H7 (cell line): Measurements from ENCODE around the gene FOSL2. TPM values are rescaled to one million over a fixed set of nuclear protein-coding genes. Genes with fewer than 3 reads are reported as not detected.

Experiments used
- DNase-seq: peaks from one replicate; pipeline ENCODE4 v3.0.0; 2012
- H3K27me3 ChIP-seq: 2 replicates; pipeline ENCODE4 v1.6.0; 2011; ENCODE audit warnings: mild to moderate bottlenecking, low read length; ENCODE audit not compliant: control insufficient read depth, insufficient read depth
- H3K36me3 ChIP-seq: replicated peaks from 2 replicates; pipeline ENCODE4 v1.5.1; 2011; ENCODE audit warnings: low read length; ENCODE audit not compliant: control insufficient read depth, insufficient read depth
- H3K4me3 ChIP-seq: 2 replicates; pipeline ENCODE4 v1.5.1; 2011; ENCODE audit warnings: low read depth, mild to moderate bottlenecking, control low read depth, low read length, moderate library complexity; ENCODE audit not compliant: insufficient read depth
- total RNA-seq: library from RNA; depleted of rRNA; stranded (reverse); fragments of >200 nt; shearing (Covaris generic); gene quantifications from 2 replicates; pipeline ENCODE4 v1.2.3, GENCODE V29; 2014

The FOSL2 gene
- total RNA-seq, 1 experiment from 2014 or later = 3.5 TPM

GRCh38 chr2:28442328-28442727 is 49.7 kb downstream of the FOSL2 start:
- Histone ChIP-seq H3K27me3 (no peaks in the 10 kb centered on the region), H3K4me3 (no peak overlapping the region), H3K36me3 (no peaks in the 10 kb centered on the region)
- DNase-seq = no peak

- H3K4me3 ChIP-seq = no peak overlapping the region
- no peak for DNase-seq
- H3K36me3 ChIP-seq = no peaks in the 10 kb centered on the region
- no peaks in the 10 kb centered on the region for H3K27me3 ChIP-seq
These were observed 52.3 kb downstream of the FOSL2 start for GRCh38 chr2:28444956-28445355.

- no peak for DNase-seq
- H3K27me3 ChIP-seq = no peaks in the 10 kb centered on the region
These were observed 53.0 kb downstream of the FOSL2 start for GRCh38 chr2:28445448-28446258.

GRCh38 chr2:28446531-28446930 is 53.9 kb downstream of the FOSL2 start:
- H3K27me3 ChIP-seq = no peaks in the 10 kb centered on the region

More at GRCh38 chr2:28445448-28446258, 53.0 kb downstream of the FOSL2 start:
- Histone ChIP-seq H3K4me3 (no peak overlapping the region), H3K36me3 (no peaks in the 10 kb centered on the region)

GRCh38 chr2:28447086-28447485 is 54.4 kb downstream of the FOSL2 start:
- DNase-seq = no peak
- Histone ChIP-seq H3K4me3 (no peak overlapping the region), H3K36me3 (no peaks in the 10 kb centered on the region), H3K27me3 (no peaks in the 10 kb centered on the region)

More at GRCh38 chr2:28446531-28446930, 53.9 kb downstream of the FOSL2 start:
- DNase-seq = no peak
- Histone ChIP-seq H3K36me3 (no peaks in the 10 kb centered on the region), H3K4me3 (no peak overlapping the region)

DNA sequence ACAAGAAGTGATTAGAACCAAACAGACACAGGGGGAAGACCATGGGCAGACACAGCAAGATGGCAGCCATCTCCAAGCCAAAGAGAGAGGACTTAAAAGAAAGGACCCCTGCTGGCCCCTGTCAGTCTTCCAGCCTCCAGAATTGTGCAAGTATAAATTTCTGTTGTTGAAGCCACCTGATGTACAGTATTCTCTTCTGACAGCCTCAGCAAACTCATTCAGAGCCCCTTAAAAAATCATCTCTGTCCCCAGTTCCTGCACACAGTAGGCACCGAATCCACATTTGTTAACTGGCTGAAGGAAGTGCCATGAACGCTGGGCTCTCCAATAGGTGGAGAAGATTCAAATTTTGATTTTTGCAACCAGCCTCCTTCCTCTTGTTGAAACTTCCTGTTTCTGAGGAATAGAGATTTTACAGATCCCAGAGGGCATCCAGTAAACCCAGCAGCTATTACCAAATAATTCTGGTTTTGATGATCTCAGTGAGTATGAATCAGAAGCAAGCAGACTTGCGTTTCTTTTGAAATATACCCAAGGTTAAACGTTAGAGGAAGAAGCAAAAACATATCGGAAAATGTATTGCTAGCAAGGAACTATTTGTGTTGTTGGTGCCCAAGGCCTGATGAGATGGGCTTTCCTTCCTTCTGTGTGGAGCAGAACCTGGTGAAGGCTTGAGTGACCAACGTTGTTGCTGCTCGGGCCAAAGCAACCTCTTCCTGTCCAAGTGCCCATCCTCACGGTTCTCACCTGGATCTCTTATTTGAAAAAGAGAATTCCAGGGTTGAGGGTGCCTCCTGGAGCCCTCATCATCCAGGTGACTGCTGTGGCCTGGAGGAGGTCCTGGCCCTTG is 55.5 kb downstream of the FOSL2 start:
- DNase-seq = no peak
- Histone ChIP-seq H3K27me3 (no peaks in the 10 kb centered on the region), H3K36me3 (no peaks in the 10 kb centered on the region), H3K4me3 (no peak overlapping the region)

- DNase-seq = no peak
- Histone ChIP-seq H3K36me3 (no peaks in the 10 kb centered on the region), H3K4me3 (no peak overlapping the region), H3K27me3 (no peaks in the 10 kb centered on the region)
These were observed 56.1 kb downstream of the FOSL2 start for GRCh38 chr2:28448793-28449100.

DNA sequence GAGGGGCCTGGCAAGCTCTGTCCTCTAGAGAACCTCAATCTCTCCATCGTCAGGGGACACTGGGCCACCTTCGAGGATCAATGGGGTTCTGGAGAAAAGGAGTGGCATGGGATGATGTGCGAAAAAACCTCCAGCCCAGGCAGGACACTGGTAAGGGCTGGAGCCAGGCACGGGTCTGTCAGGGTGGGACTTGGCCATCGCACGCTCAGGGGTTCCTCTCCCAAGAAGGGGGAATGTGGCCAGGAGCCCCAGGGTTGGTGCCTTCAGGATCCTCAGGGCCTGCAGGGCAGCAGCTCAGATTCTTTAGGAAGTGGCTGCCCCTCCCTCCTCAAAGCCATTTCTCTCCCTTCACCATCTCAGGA is 56.4 kb downstream of the FOSL2 start:
- no peaks in the 10 kb centered on the region for H3K36me3 ChIP-seq
- no peak for DNase-seq
- H3K4me3 ChIP-seq = no peak overlapping the region
- no peaks in the 10 kb centered on the region for H3K27me3 ChIP-seq

- Histone ChIP-seq H3K27me3 (no peaks in the 10 kb centered on the region), H3K36me3 (no peaks in the 10 kb centered on the region), H3K4me3 (no peak overlapping the region)
- DNase-seq = no peak
These were observed 57.1 kb downstream of the FOSL2 start for GRCh38 chr2:28449488-28450395.

DNA sequence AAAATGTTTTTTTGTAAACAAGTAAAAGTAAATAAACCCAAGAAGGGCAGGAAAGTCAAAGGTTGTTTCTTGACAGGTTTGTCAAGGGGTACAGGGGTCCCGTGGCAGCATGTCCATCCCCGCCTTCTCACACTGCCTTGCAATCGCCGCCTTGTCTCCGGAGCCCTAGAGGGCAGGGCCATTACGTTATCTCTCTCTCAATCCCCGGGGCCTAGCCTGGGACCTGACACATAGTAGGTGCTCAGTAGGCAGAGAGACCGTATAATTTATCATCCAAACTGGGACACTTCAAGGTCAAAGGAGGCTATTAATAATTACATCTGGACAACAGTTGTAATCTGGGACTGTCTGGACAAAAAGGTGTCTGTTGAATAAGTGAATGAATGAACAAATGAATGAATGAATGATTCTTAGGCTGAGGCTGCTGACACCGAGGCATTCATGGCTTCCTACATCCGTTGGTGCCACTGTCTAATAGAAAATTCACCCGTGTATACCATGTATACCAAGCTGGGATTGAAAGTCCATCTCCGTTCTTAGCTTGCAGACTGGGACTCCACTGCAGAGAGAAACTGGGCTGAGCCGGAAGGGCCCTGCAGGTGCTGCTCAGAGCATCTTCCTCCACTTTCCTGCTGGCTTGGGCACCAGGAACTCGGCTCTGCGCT is 58.4 kb downstream of the FOSL2 start:
- DNase-seq = no peak
- H3K4me3 ChIP-seq = no peak overlapping the region
- H3K36me3 ChIP-seq = no peaks in the 10 kb centered on the region
- H3K27me3 ChIP-seq = no peaks in the 10 kb centered on the region

DNA sequence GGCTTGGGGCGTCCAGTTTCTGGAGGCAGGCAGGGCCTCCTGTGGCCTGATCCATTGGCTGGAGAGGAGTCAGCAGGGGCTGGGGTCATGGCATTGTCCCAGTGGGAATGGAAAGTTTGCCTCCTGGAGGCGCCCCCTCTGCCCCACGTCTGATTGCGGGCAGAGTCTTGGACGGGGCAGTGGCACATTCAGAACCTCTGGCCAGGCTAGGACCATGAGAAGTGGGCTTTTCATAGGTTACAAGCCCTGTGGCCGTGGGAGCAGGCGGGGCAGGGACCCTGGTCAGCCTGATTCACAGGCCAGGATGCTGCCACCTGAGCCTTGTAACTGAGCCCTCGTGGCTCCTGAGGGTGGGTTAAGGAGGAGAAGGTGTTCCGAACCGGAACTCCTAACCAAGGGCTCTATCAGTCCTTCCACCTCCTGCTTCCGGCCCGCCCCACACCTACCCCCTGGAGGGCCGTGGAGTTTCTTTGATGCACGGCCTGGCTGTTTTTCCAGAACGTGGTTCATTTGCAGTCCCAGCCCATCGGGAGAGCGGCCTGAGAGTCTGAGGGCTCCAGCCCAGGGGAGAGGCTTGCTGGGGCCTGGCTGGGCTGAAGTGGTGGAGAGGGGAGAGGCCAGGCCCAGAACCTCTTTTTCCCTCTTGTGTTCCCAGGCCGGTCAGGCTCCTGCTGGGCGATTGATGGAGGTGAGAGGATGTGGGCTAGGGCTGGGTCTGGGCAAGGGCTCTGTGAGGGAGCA is 59.3 kb downstream of the FOSL2 start:
- Histone ChIP-seq H3K36me3 (no peaks in the 10 kb centered on the region), H3K27me3 (no peaks in the 10 kb centered on the region), H3K4me3 (no peak overlapping the region)
- DNase-seq = no peak

GRCh38 chr2:28452534-28453081 is 60.0 kb downstream of the FOSL2 start:
- Histone ChIP-seq H3K27me3 (no peaks in the 10 kb centered on the region), H3K36me3 (no peaks in the 10 kb centered on the region), H3K4me3 (no peak overlapping the region)
- DNase-seq = peak; percentile 91

- H3K36me3 ChIP-seq = no peaks in the 10 kb centered on the region
- no peaks in the 10 kb centered on the region for H3K27me3 ChIP-seq
- DNase-seq = no peak
- no peak overlapping the region for H3K4me3 ChIP-seq
These were observed 60.7 kb downstream of the FOSL2 start for GRCh38 chr2:28453396-28453795.
